HG02870 (cell line): ENCODE measurements around the gene PPM1H.
A peak's percentile ranks its signal among the peaks of the same experiment; 100 is the strongest.
"Not testable (repeated sequence)": the region's sequence is repeated elsewhere in the genome, so short reads cannot be mapped to it uniquely, and the experiment has no call there.

Experiments
- ATAC-seq: cut with Tn5 transposase; IDR thresholded peaks from one replicate; pipeline ENCODE4 v1.9.1; 2021; ENCODE audit warnings: mild to moderate bottlenecking, moderate library complexity; ENCODE audit not compliant: unreplicated experiment

Gene PPM1H

GRCh38 chr12:62772416-62772955 lies 162.5 kb downstream of the PPM1H start:
- ATAC-seq, result no peak

- no peak for ATAC-seq
Observed at GRCh38 chr12:62771828-62772227, 163.1 kb downstream of the PPM1H start.

GRCh38 chr12:62770381-62770780 lies 164.6 kb downstream of the PPM1H start:
- no peak for ATAC-seq

GRCh38 chr12:62769076-62769619 lies 165.8 kb downstream of the PPM1H start:
- ATAC-seq, result no peak

GRCh38 chr12:62767946-62768345 lies 167.0 kb downstream of the PPM1H start:
- peak; percentile 75 for ATAC-seq

- ATAC-seq, result no peak
Observed at GRCh38 chr12:62767496-62767895, 167.5 kb downstream of the PPM1H start.

- ATAC-seq, result no peak
Observed at GRCh38 chr12:62766496-62766895, 168.5 kb downstream of the PPM1H start.

- ATAC-seq, result no peak
Observed at GRCh38 chr12:62763861-62764645, 170.9 kb downstream of the PPM1H start.

GRCh38 chr12:62763312-62763711 lies 171.6 kb downstream of the PPM1H start:
- ATAC-seq, result no peak

GRCh38 chr12:62762645-62763044 lies 172.3 kb downstream of the PPM1H start:
- no peak for ATAC-seq

- ATAC-seq, result no peak
Observed at GRCh38 chr12:62761658-62762057, 173.3 kb downstream of the PPM1H start.

GRCh38 chr12:62760779-62761178 lies 174.2 kb downstream of the PPM1H start:
- peak; percentile 78 for ATAC-seq

- not testable (repeated sequence) for ATAC-seq
Observed at GRCh38 chr12:62760341-62760740, 174.6 kb downstream of the PPM1H start.

GRCh38 chr12:62758216-62758615 lies 176.7 kb downstream of the PPM1H start:
- peak; percentile 58 for ATAC-seq

GRCh38 chr12:62757048-62757447 lies 177.9 kb downstream of the PPM1H start:
- ATAC-seq, result no peak

GRCh38 chr12:62754706-62755105 lies 180.2 kb downstream of the PPM1H start:
- no peak for ATAC-seq

GRCh38 chr12:62751810-62752155 lies 183.2 kb downstream of the PPM1H start:
- no peak for ATAC-seq

- no peak for ATAC-seq
Observed at GRCh38 chr12:62750941-62751809, 183.8 kb downstream of the PPM1H start.

GRCh38 chr12:62749586-62749985 lies 185.4 kb downstream of the PPM1H start:
- no peak for ATAC-seq

- ATAC-seq, result no peak
Observed at GRCh38 chr12:62748941-62749468, 185.9 kb downstream of the PPM1H start.

GRCh38 chr12:62744551-62744950 lies 190.4 kb downstream of the PPM1H start:
- peak; percentile 61 for ATAC-seq
